B cell (primary cell): ENCODE measurements around the gene RNF212. TPM values are rescaled to one million over a fixed set of nuclear protein-coding genes. Genes with fewer than 3 reads are reported as not detected.
A peak's percentile ranks its signal among the peaks of the same experiment; 100 is the strongest.

Experiments used
- ATAC-seq: fragments of 200-7000 bp; cut with Tn5 transposase; one replicate; pipeline ENCODE4 v1.10.0; 2021; ENCODE audit warnings: low read depth, mild to moderate bottlenecking, moderate number of reproducible peaks, moderate library complexity
- CTCF ChIA-PET: fragments of 350-600 bp; sonication (Branson Sonifier 250); formaldehyde crosslinking; loops from one replicate; lab custom pipeline; 2021; ENCODE audit warnings: antibody characterized with exemption, inconsistent platforms; lab: Charles Lee
- POLR2A ChIA-PET: fragments of 350-600 bp; sonication (Branson Sonifier 250); formaldehyde crosslinking; loops from one replicate; lab custom pipeline; 2021; ENCODE audit warnings: antibody characterized with exemption; lab: Charles Lee
- DNase-seq: peaks from one replicate; pipeline ENCODE4 v3.0.0; 2013
- H2AFZ ChIP-seq: 2 replicates; pipeline ENCODE4 v1.6.1; 2012; ENCODE audit warnings: mild to moderate bottlenecking, low read depth, low read length; ENCODE audit not compliant: insufficient read depth, poor library complexity, severe bottlenecking
- H3K27ac ChIP-seq, 2 donors: 1 replicate in 1 of 2; 2 replicates in 1 of 2; pipeline ENCODE4 v1.5.1; 2012 to 2013; ENCODE audit warnings: low read length in 2 of 2, mild to moderate bottlenecking in 2 of 2, moderate library complexity in 1 of 2
- H3K27me3 ChIP-seq, 4 experiments: fragments of 200-600 bp in 1 of 4; sonication (generic) in 1 of 4; replicated peaks in 1 of 4; 1 replicate in 2 of 4; 2 replicates in 2 of 4; pipeline versions ENCODE4 v1.6.1 to v1.7.0; 2013 to 2016; ENCODE audit warnings: low read length in 3 of 4, mild to moderate bottlenecking in 2 of 4, mixed read lengths in 1 of 4, moderate library complexity in 1 of 4; ENCODE audit not compliant: insufficient read depth in 4 of 4, control insufficient read depth in 3 of 4; ENCODE audit errors: control extremely low read depth in 1 of 4
- H3K36me3 ChIP-seq, 2 experiments: replicated peaks in 1 of 2; 1 replicate in 1 of 2; 2 replicates in 1 of 2; pipeline versions ENCODE4 v1.6.1 to v1.7.1; 2013; ENCODE audit warnings: low read length in 1 of 2; ENCODE audit not compliant: insufficient read depth in 2 of 2, control insufficient read depth in 1 of 2; ENCODE audit errors: control extremely low read depth in 1 of 2, extremely low read depth in 1 of 2
- H3K4me1 ChIP-seq, 2 donors: fragments of 200-600 bp in 1 of 2; sonication (generic) in 1 of 2; 1 replicate in 1 of 2; 2 replicates in 1 of 2; pipeline versions ENCODE4 v1.5.1 to v1.6.1; 2013 to 2017; ENCODE audit warnings: low read length in 2 of 2; ENCODE audit not compliant: control insufficient read depth in 2 of 2, insufficient read depth in 2 of 2
- H3K4me2 ChIP-seq: replicated peaks from 2 replicates; pipeline ENCODE3; 2012; ENCODE audit warnings: mild to moderate bottlenecking, low read depth, low read length; ENCODE audit not compliant: poor library complexity, severe bottlenecking
- H3K4me3 ChIP-seq, 5 experiments: fragments of 200-600 bp in 1 of 5; sonication (generic) in 1 of 5; 1 replicate in 3 of 5; 2 replicates in 2 of 5; pipeline versions ENCODE4 v1.5.1 to v1.7.0; 2011 to 2016; ENCODE audit warnings: low read length in 4 of 5, mild to moderate bottlenecking in 4 of 5, low read depth in 2 of 5, control low read depth in 1 of 5, moderate library complexity in 1 of 5; ENCODE audit not compliant: insufficient read depth in 1 of 5; ENCODE audit errors: control extremely low read depth in 1 of 5, extremely low read depth in 1 of 5
- H3K79me2 ChIP-seq: fragments of 200-600 bp; sonication (generic); one replicate; pipeline ENCODE4 v1.6.0; 2016; ENCODE audit warnings: low read length; ENCODE audit not compliant: control insufficient read depth, insufficient read depth
- H3K9ac ChIP-seq: fragments of 200-600 bp; sonication (generic); 2 replicates; pipeline ENCODE4 v1.6.1; 2017; ENCODE audit warnings: mild to moderate bottlenecking, low read length, moderate library complexity
- H3K9me3 ChIP-seq, 3 donors: one replicate each; pipeline versions ENCODE4 v1.6.1 to v1.7.1; 2013; ENCODE audit warnings: low read length in 2 of 3; ENCODE audit not compliant: control insufficient read depth in 2 of 3, insufficient read depth in 1 of 3; ENCODE audit errors: control extremely low read depth in 1 of 3
- H4K20me1 ChIP-seq: 2 replicates; pipeline ENCODE4 v1.6.0; 2012; ENCODE audit warnings: mild to moderate bottlenecking, low read length; ENCODE audit not compliant: insufficient read depth, control insufficient read depth, poor library complexity, severe bottlenecking
- H3K27ac Mint-ChIP-seq: one replicate; pipeline ENCODE4 v1.8.0; 2021; ENCODE audit warnings: mixed read lengths
- H3K27me3 Mint-ChIP-seq: one replicate; pipeline ENCODE4 v1.8.0; 2021; ENCODE audit warnings: mixed read lengths
- H3K4me1 Mint-ChIP-seq: one replicate; pipeline ENCODE4 v1.8.0; 2021; ENCODE audit warnings: mixed read lengths
- H3K4me3 Mint-ChIP-seq: one replicate; pipeline ENCODE4 v1.8.0; 2021; ENCODE audit warnings: mixed read lengths
- H3K9me3 Mint-ChIP-seq: one replicate; pipeline ENCODE4 v1.8.0; 2022; ENCODE audit warnings: mixed read lengths; ENCODE audit not compliant: insufficient read depth
- EZH2 ChIP-seq: IDR thresholded peaks from 2 replicates; pipeline ENCODE4 v1.6.1; 2012; ENCODE audit warnings: borderline replicate concordance, low read depth, mild to moderate bottlenecking, moderate library complexity, low read length; ENCODE audit not compliant: insufficient read depth, poor library complexity, severe bottlenecking
- WGBS: methylation state at CpG from one replicate; pipeline ENCODE4 v1.1.5; 2013; ENCODE audit warnings: missing lambda C conversion rate; ENCODE audit not compliant: insufficient coverage; 5-methylcytosine and 5-hydroxymethylcytosine counted together
- intact Hi-C: fragments of 100-400 bp; cut with micrococcal nuclease; formaldehyde crosslinking; loops from one replicate; pipeline ENCODE4 v1.10.0; 2022
- polyA plus RNA-seq: library from polyadenylated mRNA; depleted of rRNA; stranded (reverse); fragments of >200 nt; gene quantifications from 2 replicates; pipeline ENCODE4 v1.2.3, GENCODE V29; 2012
- total RNA-seq, 2 donors: library from RNA; stranded (reverse); fragments of 120-200 nt in 1 of 2; gene quantifications; 1 replicate in 1 of 2; 2 replicates in 1 of 2; pipeline versions ENCODE4 v1.2.3 to v1.2.4, GENCODE V29; 2013 to 2022
- TF ChIP-seq, protein P1 (sequence below): fragments of 200-600 bp; IDR thresholded peaks from one replicate; pipeline ENCODE4 v1.8.0; 2022; ENCODE audit warnings: antibody characterized with exemption, mild to moderate bottlenecking

The RNF212 gene
- total and polyA plus RNA-seq, 2 donors (not counting 1 experiment from before 2014, with no cell fraction given): 2.1 to 5.9 TPM

DNA sequence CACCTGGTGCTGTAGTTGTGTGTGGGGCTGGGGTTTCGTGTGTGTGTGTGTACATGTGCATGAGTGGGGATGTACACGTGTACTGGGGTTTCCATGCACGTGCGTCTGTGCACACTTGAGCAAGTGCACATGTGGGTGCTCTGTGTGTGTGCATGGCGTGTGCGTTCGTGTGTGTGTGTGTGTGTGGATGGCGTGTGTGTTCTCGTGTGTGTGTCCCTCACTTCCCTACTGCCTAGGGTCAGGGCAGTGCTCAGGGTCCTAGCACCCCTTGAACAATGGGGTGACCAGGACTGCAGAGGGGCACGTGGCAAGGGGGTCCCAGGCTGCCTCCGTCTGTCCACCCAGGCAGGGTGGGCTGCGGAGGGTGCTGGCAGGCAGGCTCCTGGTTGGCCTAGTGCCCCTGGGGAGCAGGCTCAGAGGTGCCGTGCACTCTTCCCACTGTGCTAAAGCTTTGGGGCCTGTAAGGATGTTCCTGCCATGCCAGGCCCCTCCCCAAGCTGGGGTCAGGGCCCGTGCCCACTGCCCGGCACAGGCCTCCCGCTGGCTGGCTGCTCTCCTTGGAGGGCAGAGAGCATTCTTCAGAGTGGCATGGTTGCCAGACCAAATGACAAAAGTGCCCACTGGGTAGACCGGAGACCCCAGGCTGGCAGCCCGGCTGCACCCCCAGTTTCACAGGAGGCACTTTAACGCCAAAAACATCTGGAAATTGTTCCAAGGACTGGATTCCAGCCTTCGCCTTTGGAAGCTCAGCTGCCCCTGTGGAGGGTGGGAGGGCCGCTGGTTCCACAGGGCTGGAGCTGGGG, 72.8 kb downstream of the RNF212 start:
- no peak for ATAC-seq
- Histone ChIP-seq H3K9ac (no peak overlapping the region), H3K27me3 (peaks cover 0 to 22% (median 10%) of the 10 kb centered on the region in 4 experiments), H3K36me3 (no peaks in the 10 kb centered on the region), H3K9me3 (peaks cover 0 to 2% (median 0%) of the 10 kb centered on the region in 3 donors), H3K4me3 (no peak overlapping the region), H3K4me2 (no peak overlapping the region), H4K20me1 (no peaks in the 10 kb centered on the region), H3K79me2 (no peaks in the 10 kb centered on the region), H3K27ac (no peak overlapping the region), H2AFZ (no peak overlapping the region), H3K4me1 (peaks cover 0 to 10% of the 10 kb centered on the region in 2 donors)
- Mint-ChIP-seq H3K4me1 (no peaks in the 10 kb centered on the region), H3K27me3 (peaks cover 8% of the 10 kb centered on the region), H3K27ac (peak overlapping the region; percentile 59), H3K9me3 (no peaks in the 10 kb centered on the region), H3K4me3 (no peak overlapping the region)
- TF ChIP-seq, protein P1, sequence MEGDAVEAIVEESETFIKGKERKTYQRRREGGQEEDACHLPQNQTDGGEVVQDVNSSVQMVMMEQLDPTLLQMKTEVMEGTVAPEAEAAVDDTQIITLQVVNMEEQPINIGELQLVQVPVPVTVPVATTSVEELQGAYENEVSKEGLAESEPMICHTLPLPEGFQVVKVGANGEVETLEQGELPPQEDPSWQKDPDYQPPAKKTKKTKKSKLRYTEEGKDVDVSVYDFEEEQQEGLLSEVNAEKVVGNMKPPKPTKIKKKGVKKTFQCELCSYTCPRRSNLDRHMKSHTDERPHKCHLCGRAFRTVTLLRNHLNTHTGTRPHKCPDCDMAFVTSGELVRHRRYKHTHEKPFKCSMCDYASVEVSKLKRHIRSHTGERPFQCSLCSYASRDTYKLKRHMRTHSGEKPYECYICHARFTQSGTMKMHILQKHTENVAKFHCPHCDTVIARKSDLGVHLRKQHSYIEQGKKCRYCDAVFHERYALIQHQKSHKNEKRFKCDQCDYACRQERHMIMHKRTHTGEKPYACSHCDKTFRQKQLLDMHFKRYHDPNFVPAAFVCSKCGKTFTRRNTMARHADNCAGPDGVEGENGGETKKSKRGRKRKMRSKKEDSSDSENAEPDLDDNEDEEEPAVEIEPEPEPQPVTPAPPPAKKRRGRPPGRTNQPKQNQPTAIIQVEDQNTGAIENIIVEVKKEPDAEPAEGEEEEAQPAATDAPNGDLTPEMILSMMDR: no peak
- no peak for TF ChIP-seq EZH2
- intact Hi-C loops: no loop called here
- CTCF ChIA-PET: no interaction called here
- POLR2A ChIA-PET: no interaction called here
- no peak for DNase-seq
- WGBS: 92% methylated on average over 20 of the region's 21 CpGs
